GM21576 (cell line): Measurements from ENCODE around the gene BCAT1.

ENCODE experiments used
- ATAC-seq: cut with Tn5 transposase; IDR thresholded peaks from one replicate; pipeline ENCODE4 v1.9.1; 2021; ENCODE audit warnings: mild to moderate bottlenecking, moderate library complexity; ENCODE audit not compliant: unreplicated experiment

Gene BCAT1

DNA sequence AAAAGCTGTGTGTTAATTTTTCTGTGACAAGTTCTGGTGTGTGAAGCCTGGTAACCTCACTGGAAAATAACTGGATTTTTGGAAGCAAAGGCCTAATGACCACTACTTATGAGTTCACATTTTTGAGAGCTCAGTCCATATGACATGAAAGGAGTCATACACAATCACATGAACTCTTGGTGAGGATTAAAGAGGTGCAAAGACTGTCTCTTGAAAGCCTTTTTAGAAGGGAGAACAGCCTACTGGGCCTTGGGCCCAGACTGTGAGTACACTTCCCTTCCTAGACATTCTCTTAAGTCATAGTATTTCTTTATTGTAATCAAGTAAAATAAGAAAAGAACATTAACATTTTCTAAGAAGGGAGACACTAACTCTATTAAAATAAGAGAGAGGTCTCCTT, 176.1 kb downstream of the BCAT1 start:
- no peak for ATAC-seq

DNA sequence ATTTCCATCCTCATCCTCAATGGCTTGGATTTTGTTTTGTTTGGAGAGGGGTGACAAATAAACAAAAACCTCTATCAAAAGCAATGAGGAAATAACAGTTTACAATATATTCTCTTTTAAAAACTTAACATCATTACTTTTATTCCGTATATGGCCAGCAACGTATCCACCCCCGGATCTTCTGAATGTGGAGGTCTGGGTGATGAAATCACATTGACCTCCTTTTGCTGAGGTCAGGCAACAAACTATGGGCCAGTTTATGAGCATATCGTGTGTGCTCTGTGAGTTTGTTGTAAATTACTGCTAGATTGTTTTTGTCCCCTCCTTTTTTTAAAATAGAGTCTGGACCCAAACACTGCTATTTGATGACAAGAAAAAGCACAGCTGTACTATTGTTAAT, 178.1 kb downstream of the BCAT1 start:
- no peak for ATAC-seq

DNA sequence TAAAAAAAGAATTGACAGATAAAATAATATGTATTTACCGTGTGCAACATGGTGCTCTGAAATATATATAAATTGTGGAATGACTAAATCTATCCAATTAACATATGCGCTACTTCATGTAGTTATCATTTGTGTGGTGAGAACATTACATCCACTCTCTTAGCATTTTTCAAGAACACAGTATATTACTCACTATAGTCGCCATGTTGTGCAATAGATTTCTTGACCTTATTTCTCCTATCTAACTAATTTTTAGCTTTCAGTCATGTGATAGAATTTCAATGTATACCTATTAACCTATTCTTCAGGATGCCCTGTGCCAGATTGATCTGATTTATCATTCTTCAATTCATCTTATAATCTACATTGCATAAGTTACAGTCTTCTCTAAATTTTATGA, 178.6 kb downstream of the BCAT1 start:
- ATAC-seq: no peak

DNA sequence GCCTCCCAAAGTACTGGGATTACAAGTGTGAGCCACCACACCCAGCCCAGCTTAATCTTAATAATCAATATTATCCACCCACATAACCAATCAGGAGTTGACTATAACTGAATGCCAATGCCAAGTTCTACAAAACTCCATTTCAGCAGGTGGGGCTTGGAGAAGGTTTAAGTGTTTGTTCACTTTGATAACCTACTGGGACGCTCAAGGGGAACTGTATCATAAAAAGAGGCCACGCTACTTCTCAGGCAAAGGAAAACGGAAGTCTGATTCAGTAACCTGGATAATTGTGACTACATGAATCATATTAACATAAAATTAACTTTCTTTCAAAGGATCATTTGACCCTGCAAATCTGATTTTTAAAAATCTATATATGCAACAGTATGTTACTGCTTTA, 179.2 kb downstream of the BCAT1 start:
- no peak for ATAC-seq

DNA sequence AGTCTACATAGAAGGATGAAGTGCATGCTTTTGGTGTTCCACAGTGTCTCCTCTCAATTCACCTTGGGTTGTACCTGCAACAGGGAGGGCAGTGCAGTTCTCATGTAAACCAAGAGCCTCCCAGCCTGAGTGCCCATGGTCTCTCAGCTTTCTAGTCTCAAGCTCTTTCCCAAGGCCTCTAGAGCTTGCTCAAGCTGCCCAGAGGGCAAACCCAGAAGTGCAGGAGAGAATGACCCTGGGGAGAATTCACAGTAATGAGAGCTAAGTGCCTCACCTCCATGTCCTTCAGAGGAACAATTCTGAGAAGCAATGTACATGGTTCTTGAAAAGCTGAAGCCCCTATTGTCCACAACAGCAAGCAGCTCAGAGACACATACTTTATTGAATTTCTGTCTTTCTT, 180.5 kb downstream of the BCAT1 start:
- ATAC-seq: no peak

DNA sequence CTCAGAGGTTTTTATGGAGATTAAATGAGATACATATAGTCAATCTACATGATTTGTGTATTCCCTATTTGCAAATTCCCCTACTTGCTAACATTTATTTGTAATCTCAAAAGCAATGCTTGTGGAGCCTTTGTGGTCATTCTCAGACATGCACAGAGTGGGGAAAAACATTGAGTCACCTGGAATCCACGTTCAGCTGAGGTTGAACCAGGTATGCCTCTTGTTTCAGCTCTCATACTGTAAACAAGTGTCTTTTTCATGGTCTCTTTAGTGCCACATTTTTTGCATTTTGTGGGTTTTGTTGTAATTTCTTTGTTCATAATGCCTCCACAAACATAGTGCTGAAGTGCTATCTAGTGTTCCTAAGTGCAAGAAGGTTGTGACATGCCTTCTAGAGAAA, 181.9 kb downstream of the BCAT1 start:
- ATAC-seq: no peak

DNA sequence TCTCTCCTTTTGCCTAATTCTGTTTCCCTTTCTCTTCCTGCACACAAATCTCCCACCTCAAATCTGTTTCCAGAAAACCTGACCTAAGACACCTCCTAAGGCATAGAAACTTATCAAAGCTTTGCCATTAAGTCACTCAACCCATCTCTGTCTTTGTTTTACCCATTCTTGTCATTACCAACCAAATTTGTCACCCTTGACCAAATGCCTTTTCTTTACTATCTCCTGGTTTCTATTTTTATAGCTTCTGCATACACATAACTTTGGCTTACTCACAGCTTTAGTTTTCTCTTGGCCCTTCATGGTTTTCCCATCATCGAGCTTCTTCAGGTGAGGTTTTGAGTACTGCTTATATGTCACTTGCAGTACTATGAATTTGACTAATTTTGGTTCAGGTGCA, 184.2 kb downstream of the BCAT1 start:
- ATAC-seq: no peak

DNA sequence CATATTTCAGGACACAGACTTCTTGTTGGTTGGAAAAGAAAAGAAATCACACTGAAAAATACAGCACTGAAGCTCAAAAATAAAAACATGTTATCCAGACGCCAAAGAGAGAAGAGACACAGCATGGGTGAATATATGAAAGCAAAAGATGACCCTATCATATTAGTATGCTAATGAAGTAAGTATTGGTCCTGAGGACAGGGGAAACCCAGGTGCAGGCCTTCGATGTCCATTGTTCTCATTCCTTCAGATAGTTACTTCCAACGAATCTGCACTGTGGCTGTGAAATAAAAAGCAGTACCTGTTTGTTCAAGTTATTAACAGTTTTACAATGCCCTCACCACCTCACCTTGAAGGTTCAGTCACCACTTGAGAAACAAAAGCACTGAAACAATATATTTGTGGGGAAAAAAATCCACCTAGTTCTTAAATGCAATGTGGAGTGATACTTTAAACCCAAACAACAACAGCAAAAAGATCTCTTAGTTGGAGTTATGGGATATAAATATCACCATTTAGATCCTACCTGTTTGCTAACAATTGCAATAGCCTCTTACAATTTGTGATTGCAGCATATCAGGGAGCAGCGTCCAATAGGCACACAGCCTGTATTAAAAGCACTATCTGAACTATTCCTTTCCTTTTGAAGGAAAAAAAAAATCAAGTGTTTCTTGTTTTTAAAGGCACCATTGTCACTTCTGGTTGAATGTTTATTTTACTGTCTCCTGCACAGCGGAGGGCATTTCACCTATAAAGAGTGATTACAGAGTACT, 188.1 kb downstream of the BCAT1 start:
- no peak for ATAC-seq

DNA sequence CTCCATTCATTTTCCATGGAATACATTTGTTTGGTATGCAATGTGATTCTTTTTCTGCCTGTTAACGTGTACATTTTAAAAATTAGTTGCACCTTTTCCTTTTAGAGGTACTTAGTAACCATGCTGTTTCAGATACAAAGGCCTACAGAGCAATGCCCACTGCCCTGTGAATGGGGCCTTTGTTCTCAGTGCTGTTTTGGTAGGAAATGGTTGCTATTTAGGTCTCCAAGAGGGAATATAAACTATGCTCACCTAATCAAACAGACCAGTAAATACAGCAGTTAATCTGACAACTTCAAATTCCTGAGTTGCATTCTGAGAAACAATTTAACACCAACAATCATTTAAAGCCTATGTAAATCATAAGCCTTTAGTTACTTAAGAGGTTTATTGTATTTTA, 188.7 kb downstream of the BCAT1 start:
- no peak for ATAC-seq
